ENCODE measurements around the gene KCNH1.

The KCNH1 gene

GRCh38 chr1:210758261-210758660 lies 375.7 kb downstream of the KCNH1 start:
- no peak for DNase-seq (ENCODE audit: low spot score)

GRCh38 chr1:210757677-210758076 lies 376.3 kb downstream of the KCNH1 start:
- no peak for DNase-seq (ENCODE audit: low spot score)

GRCh38 chr1:210755991-210756659 lies 377.8 kb downstream of the KCNH1 start:
- DNase-seq (ENCODE audit: low spot score) = no peak

GRCh38 chr1:210754878-210755665 lies 378.9 kb downstream of the KCNH1 start:
- DNase-seq (ENCODE audit: low spot score) = no peak

- DNase-seq (ENCODE audit: low spot score) = no peak
Observed at GRCh38 chr1:210751911-210752310, 382.0 kb downstream of the KCNH1 start.

- no peak for DNase-seq (ENCODE audit: low spot score)
Observed at GRCh38 chr1:210750468-210750867, 383.5 kb downstream of the KCNH1 start.

GRCh38 chr1:210748796-210749195 lies 385.2 kb downstream of the KCNH1 start:
- DNase-seq (ENCODE audit: low spot score) = no peak

GRCh38 chr1:210747890-210748289 lies 386.1 kb downstream of the KCNH1 start:
- DNase-seq (ENCODE audit: low spot score) = no peak

- DNase-seq (ENCODE audit: low spot score) = no peak
Observed at GRCh38 chr1:210747112-210747511, 386.8 kb downstream of the KCNH1 start.

- no peak for DNase-seq (ENCODE audit: low spot score)
Observed at GRCh38 chr1:210746024-210746731, 387.8 kb downstream of the KCNH1 start.

GRCh38 chr1:210743038-210743437 lies 390.9 kb downstream of the KCNH1 start:
- DNase-seq (ENCODE audit: low spot score) = no peak

GRCh38 chr1:210741564-210741963 lies 392.4 kb downstream of the KCNH1 start:
- no peak for DNase-seq (ENCODE audit: low spot score)

- no peak for DNase-seq (ENCODE audit: low spot score)
Observed at GRCh38 chr1:210739627-210740026, 394.3 kb downstream of the KCNH1 start.

GRCh38 chr1:210738256-210738655 lies 395.7 kb downstream of the KCNH1 start:
- DNase-seq (ENCODE audit: low spot score) = no peak

- no peak for DNase-seq (ENCODE audit: low spot score)
Observed at GRCh38 chr1:210736713-210737112, 397.2 kb downstream of the KCNH1 start.

- no peak for DNase-seq (ENCODE audit: low spot score)
Observed at GRCh38 chr1:210731597-210731996, 402.4 kb downstream of the KCNH1 start.

- no peak for DNase-seq (ENCODE audit: low spot score)
Observed at GRCh38 chr1:210731193-210731592, 402.8 kb downstream of the KCNH1 start.

- no peak for DNase-seq (ENCODE audit: low spot score)
Observed at GRCh38 chr1:210730023-210730422, 403.9 kb downstream of the KCNH1 start.

GRCh38 chr1:210728437-210729149 lies 405.4 kb downstream of the KCNH1 start:
- DNase-seq (ENCODE audit: low spot score) = no peak

- DNase-seq (ENCODE audit: low spot score) = no peak
Observed at GRCh38 chr1:210727709-210728108, 406.2 kb downstream of the KCNH1 start.

GRCh38 chr1:210726621-210727020 lies 407.3 kb downstream of the KCNH1 start:
- peak; percentile 24 for DNase-seq (ENCODE audit: low spot score)

GRCh38 chr1:210724768-210725167 lies 409.2 kb downstream of the KCNH1 start:
- DNase-seq (ENCODE audit: low spot score) = no peak
